T-helper 22 cell (primary cell): Measurements from ENCODE around the gene ASMT.
"Not testable (repeated sequence)": the region's sequence is repeated elsewhere in the genome, so short reads cannot be mapped to it uniquely, and the experiment has no call there.

Source experiments
- DNase-seq: peaks from one replicate; pipeline ENCODE4 v3.0.0-alpha.2; 2020; ENCODE audit warnings: low read depth

The ASMT gene, protein sequence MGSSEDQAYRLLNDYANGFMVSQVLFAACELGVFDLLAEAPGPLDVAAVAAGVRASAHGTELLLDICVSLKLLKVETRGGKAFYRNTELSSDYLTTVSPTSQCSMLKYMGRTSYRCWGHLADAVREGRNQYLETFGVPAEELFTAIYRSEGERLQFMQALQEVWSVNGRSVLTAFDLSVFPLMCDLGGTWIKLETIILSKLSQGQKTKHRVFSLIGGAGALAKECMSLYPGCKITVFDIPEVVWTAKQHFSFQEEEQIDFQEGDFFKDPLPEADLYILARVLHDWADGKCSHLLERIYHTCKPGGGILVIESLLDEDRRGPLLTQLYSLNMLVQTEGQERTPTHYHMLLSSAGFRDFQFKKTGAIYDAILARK

DNA sequence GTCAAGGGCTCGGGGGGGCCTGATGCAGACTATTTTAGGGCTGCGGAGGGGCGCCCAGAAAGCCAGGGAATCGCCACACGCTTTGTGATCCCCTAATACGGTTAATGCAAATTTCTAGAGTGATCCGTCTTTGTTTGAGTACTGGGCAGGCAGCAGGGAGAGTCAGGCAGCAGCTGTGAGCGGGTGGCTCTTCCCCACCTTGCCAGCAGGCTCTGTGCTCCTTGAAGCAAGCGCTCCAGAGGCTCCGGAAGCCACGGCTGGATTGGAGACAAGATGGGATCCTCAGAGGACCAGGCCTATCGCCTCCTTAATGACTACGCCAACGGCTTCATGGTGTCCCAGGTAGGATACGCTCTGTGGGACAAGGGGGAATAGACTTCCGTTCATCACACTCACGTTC is at the start of gene ASMT:
Gene ASMT, plus strand, starts transcription at position 133 of the 400 bp plus-strand sequence. Its CDS starts 141 bp downstream, at position 274.
- no peak for DNase-seq

GRCh38 chrX:1574181-1574580 is 40.7 kb upstream of the ASMT start:
- DNase-seq, result not testable (repeated sequence)

GRCh38 chrX:1576201-1576992 is 38.5 kb upstream of the ASMT start:
- no peak for DNase-seq

GRCh38 chrX:1577845-1578244 is 37.0 kb upstream of the ASMT start:
- no peak for DNase-seq

DNA sequence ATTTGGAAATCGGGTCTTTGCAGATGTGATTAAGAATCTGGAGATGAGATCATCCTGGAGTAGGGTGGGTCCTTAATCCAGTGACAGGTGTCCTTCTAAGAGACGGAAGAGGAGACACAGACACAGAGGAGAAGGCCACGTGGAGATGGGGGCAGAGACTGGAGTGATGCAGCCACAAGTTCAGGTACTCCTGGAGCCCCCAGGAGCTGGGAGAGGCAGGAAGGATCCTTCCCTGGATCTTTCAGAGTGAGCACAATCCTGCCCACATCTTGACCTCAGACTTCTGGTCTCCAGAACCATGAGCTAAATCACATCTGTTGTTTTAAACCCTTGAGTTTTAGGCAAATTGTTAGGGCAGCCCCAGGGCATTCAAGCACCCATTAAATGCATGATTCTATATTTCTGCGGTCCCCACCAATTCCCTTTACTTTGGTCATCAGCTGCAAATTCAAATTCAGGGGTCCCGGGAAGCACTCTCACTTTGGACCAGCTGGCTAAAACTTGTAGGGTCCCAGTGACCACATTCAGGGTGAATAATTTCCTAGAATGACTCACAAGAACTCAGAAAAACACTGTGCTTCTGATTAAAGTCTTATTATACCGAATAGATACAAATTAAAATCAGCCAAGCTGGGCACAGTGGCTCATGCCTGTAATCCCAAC is 36.2 kb upstream of the ASMT start:
- no peak for DNase-seq

- DNase-seq, result peak; percentile 39
Observed at GRCh38 chrX:1581132-1581531, 33.7 kb upstream of the ASMT start.

DNA sequence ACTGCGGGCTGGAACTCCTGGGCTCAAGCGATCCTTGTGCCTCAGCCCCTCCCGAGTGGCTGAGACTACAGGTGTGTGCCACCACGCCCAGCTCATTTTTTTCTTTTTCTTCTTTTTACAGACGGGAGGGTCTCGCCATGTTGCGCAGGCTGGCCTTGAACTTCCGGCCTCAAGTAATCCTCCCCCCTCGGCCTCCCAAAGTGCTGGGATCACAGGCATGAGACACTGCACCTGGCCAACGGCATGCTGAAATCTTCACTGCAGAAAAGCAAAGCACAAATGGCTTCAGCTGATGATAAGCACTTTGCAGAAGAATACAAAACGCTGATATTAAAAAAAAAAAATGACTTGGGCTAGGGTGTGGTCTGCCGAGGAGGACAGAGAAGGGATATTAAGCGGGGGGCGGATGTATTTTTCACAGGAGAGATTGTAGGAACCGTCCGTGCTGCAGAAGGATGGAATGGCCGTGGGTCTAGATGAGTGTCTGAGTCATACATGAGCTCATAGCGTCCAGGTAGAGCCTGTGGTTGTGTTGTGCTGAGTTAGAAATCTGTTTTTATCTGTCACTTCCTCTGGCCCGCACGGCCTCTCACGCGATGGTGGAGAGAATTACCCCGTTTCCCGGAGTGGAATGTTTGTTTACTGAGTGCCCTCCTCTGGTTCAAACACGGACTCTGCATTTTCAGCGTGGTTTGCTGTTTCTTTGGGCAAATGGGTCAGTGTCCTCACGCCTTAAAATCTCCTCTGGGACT is 32.0 kb upstream of the ASMT start:
- peak; percentile 45 for DNase-seq

GRCh38 chrX:1584237-1585011 is 30.4 kb upstream of the ASMT start:
- DNase-seq, result no peak

- DNase-seq, result no peak
Observed at GRCh38 chrX:1587161-1587560, 27.7 kb upstream of the ASMT start.

DNA sequence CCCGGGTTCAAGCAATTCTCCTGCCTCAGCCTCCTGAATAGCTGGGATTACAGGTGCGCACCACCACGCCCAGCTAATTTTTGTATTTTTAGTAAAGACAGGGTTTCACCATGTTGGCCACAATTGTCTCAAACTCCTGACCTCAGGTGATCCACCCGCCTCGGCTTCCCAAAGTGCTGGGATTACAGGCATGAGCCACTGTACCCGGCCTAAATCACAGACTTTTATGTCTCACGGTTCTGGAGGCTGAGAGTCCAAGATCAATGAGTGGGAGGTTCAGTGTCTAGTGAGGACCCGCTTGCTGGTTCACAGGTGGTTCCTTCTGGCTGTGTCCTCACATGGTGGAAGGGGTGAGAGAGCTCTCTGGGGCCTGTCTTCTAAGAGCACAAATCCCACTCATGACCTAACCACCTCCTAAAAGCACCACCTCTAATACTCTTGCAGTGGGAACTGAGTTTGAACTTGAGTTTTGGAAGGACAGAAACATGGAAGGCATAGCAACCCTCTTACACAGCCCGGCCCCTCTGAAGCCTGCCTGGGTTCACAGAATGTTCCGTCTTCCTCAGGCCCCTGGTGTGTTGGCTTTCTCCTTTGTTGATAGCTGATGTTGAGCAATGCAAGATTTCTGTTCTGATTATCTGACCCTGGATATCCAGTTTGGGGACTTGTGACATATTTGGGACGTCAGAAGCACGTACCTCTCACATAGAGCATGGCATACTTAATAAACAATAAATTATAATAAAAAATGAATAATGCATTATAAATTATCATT is 25.3 kb upstream of the ASMT start:
- no peak for DNase-seq

GRCh38 chrX:1591102-1591862 is 23.6 kb upstream of the ASMT start, which contains the start of gene AKAP17A:
Gene AKAP17A, plus strand, starts transcription at chrX:1591604. Its CDS starts 1,859 bp downstream, at chrX:1593463.
- DNase-seq, result peak; percentile 90

GRCh38 chrX:1591863-1592469 is 22.9 kb upstream of the ASMT start:
- DNase-seq, result no peak

GRCh38 chrX:1592470-1593142 is 22.3 kb upstream of the ASMT start:
- no peak for DNase-seq

GRCh38 chrX:1593286-1594271 is 21.3 kb upstream of the ASMT start:
- DNase-seq, result no peak

GRCh38 chrX:1595711-1596060 is 19.2 kb upstream of the ASMT start:
- no peak for DNase-seq

- DNase-seq, result no peak
Observed at GRCh38 chrX:1596676-1597344, 18.0 kb upstream of the ASMT start.
